GM19397 (cell line): ENCODE measurements around the gene DEFB131B.
"Not testable (repeated sequence)": the region's sequence is repeated elsewhere in the genome, so short reads cannot be mapped to it uniquely, and the experiment has no call there.

Source experiments
- ATAC-seq: cut with Tn5 transposase; IDR thresholded peaks from one replicate; pipeline ENCODE4 v1.9.1; 2021; ENCODE audit warnings: mild to moderate bottlenecking, moderate library complexity; ENCODE audit not compliant: unreplicated experiment

DEFB131B gene, protein sequence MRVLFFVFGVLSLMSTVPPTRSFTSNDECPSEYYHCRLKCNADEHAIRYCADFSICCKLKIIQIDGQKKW

DNA sequence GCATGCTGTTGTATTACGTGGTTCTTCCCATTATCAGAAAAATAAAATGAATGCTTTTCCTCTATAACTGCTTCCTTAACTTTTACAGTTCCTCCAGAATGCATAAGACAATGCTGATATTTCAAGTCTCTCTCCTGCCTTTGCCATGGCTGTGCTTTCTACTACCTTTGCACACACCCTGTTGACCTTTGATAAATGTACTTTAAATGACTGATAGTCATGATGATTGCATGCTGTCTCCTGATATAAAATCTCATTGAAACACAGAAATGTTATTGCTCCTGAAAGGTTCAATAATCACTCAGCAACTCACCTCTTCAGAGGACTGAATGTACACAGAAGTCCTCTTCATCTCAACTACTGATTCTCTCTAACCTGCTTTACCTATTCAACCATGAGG, at the start of gene DEFB131B:
DEFB131B (plus strand) TSS at position 395 of the 400 bp plus-strand sequence; CDS start at position 395, 0 bp downstream.
- not testable (repeated sequence) for ATAC-seq

DNA sequence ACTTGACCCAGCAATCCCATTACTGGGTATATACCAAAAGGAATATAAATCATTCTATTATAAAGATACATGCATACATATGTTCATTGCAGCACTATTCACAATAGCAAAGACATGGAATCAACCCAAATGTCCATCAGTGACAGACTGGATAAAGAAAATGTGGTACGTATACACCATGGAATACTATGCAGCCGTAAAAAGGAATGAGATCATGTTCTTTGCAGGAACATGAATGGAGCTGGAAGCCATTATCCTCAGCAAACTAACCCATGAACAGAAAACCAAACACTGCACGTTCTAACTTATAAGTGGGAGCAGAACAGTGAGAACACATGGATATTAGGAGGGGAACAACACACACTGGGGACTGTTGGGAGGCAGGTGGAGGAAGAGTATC, 49.0 kb upstream of the DEFB131B start:
- ATAC-seq, result not testable (repeated sequence)

GRCh38 chr11:71829686-71830085, 48.6 kb upstream of the DEFB131B start:
- ATAC-seq, result not testable (repeated sequence)

- not testable (repeated sequence) for ATAC-seq
These were observed 45.4 kb upstream of the DEFB131B start, which contains the start of gene DEFB108B for GRCh38 chr11:71832811-71833210. Gene DEFB108B (plus strand): TSS chr11:71833200. CDS start chr11:71833200, 0 bp downstream.

GRCh38 chr11:71842720-71843119, 35.5 kb upstream of the DEFB131B start:
- not testable (repeated sequence) for ATAC-seq

GRCh38 chr11:71843355-71843754, 34.9 kb upstream of the DEFB131B start:
- not testable (repeated sequence) for ATAC-seq

GRCh38 chr11:71843858-71844257, 34.4 kb upstream of the DEFB131B start:
- ATAC-seq, result no peak

- not testable (repeated sequence) for ATAC-seq
These were observed 24.4 kb upstream of the DEFB131B start for GRCh38 chr11:71853895-71854294.

DNA sequence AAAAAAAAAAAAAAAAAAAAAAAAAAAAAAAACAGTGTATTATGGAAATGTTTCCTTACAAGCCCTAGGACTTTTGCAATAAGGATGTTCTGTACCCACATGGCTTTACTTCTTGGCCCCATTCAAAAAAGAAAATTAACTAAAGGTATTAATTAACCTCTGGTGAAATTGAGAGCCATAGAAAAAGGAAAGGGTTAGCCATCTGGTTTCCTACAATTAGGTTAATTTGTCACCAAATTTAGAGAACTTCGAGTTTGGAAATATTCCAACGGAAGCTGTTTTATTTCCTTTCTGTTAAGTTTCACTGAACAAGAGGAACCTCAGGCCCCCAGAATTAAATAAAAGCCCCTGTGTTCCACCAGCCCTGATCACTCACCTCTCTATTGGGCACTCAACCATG, 22.4 kb upstream of the DEFB131B start:
- not testable (repeated sequence) for ATAC-seq

GRCh38 chr11:71860835-71861234, 17.4 kb upstream of the DEFB131B start:
- not testable (repeated sequence) for ATAC-seq

- not testable (repeated sequence) for ATAC-seq
These were observed 14.2 kb upstream of the DEFB131B start for GRCh38 chr11:71863978-71864627.

GRCh38 chr11:71867209-71867608, 11.0 kb upstream of the DEFB131B start:
- not testable (repeated sequence) for ATAC-seq

- not testable (repeated sequence) for ATAC-seq
These were observed 8.3 kb upstream of the DEFB131B start for GRCh38 chr11:71869931-71870330.

DNA sequence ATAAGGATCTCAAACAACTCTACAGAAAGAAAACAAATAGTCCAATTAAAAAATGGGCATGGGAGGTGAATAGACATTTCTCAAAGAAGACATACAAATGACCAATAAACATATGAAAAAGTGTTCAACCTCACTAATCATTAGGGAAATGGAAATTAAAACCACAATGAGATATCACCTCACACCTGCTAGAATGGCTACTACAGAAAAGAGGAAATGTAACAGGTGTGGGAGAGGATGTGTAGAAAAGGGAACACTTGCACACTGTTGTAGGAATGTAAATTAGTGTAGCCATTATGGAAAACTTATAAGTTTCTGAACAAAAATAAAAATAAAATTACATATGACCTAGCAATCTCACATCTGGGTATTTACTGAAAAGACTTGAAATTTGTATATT, 7.6 kb upstream of the DEFB131B start:
- not testable (repeated sequence) for ATAC-seq

- ATAC-seq, result not testable (repeated sequence)
These were observed 2.0 kb upstream of the DEFB131B start for GRCh38 chr11:71876262-71876661.

DNA sequence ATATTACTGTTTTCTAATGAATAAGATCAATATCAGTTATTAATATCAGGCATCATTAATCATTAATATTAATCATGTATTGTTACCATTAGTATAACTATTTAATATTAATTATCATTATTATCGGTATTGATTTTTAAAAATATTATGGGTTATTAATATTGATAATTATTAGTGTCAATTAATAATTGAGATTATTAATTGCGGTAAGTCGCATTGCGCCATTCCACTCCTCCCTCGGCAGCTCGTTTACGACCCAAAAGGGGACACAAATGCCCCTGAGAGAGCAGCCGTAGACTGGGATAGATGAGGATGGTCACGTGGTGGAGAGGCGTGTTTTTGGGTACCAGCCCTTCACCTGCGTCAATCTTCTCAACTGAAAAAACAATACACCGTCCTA, 7.6 kb downstream of the DEFB131B start:
- not testable (repeated sequence) for ATAC-seq

- not testable (repeated sequence) for ATAC-seq
These were observed 10.2 kb downstream of the DEFB131B start for GRCh38 chr11:71888335-71889010.

DNA sequence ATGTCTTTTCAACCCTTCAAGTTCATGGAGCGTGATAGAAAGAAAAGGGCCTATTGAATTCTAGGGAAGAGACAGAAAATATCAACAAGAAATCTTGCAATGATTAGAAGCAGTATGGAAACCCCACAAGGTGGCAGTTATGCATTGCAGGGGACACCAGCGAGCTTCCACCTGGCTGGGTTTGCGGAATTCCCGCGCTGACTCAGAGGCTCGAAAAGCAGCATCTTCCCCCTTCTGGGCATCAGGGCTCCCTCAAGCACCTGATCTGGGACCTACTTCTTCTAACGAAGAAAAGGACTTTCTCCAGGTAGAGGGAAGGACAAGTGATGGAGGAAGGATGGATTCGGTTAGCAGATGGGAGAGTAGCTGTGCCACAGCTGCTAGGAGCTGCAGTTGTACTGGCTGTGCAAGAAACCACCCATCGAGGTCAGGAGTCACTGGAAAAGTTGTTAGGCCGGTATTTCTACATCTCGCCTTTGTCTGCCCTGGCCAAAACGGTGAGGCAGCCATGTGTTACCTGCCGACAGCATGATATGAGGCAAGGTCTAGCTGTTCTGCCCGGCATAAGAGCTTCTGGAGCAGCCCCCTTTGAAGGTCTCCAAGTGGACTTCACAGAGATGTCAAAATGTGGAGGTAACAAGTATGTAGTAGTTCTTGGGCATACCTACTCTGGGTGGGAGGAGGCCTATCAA, 11.1 kb downstream of the DEFB131B start:
- ATAC-seq, result not testable (repeated sequence)

- ATAC-seq, result no peak
These were observed 17.7 kb downstream of the DEFB131B start for GRCh38 chr11:71895961-71896360.

DNA sequence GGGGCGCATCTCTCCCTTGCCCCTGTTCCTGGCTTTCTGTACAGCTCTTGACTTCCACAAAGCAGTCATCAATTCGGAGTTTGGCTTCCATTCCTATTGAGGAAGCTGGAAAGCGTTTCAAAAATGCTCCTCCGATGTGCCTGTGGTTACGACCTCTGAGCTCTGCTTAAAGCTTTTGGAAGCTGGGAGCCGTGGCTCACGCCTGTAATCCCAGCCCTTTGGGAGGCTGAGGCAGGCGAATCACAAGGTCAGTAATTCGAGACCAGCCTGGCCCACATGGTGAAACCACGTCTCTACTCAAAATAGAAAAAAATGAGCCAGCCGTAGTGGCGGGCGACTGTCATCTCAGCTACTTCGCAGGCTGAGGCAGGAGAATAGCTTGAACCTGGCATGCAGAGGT, 22.9 kb downstream of the DEFB131B start:
- ATAC-seq, result not testable (repeated sequence)

DNA sequence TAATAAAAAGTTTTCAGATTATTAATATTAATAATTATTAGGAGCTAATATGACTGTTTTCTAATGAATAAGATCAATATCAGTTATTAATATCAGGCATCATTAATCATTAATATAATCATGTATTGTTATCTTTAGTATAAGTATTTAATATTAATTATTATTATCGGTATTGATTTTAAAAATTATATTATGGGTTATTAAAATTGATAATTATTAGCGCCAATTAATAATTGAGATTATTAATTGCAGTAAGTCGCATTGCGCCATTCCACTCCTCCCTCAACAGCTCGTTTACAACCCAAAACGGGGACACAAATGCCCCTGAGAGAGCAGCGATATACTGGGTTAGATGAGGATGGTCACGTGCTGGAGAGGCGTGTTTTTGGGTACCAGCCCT, 30.0 kb downstream of the DEFB131B start:
- ATAC-seq, result no peak
